Naive thymus-derived CD4-positive, alpha-beta T cell (primary cell): ENCODE data around the gene COMP. TPM values are rescaled to one million over a fixed set of nuclear protein-coding genes. Genes with fewer than 3 reads are reported as not detected.

Experiments used
- ATAC-seq: fragments of 150-1000 bp; cut with Tn5 transposase; 2 replicates; pipeline ENCODE4 v1.10.0; 2021; ENCODE audit warnings: mild to moderate bottlenecking, moderate library complexity
- CTCF ChIA-PET: fragments of 350-600 bp; sonication (Branson Sonifier 250); formaldehyde crosslinking; loops from one replicate; lab custom pipeline; 2021; ENCODE audit warnings: antibody characterized with exemption; lab: Charles Lee
- POLR2A ChIA-PET: fragments of 350-600 bp; sonication (Branson Sonifier 250); formaldehyde crosslinking; loops from one replicate; lab custom pipeline; 2021; ENCODE audit warnings: antibody characterized with exemption, inconsistent platforms; lab: Charles Lee
- DNase-seq, 9 donors: peaks; one replicate each; pipeline versions ENCODE4 v3.0.0 to v3.0.0-alpha.2; 2020 to 2022; ENCODE audit warnings: mixed read lengths in 1 of 9
- H3K27ac ChIP-seq: one replicate; pipeline ENCODE4 v1.7.0; 2013; ENCODE audit warnings: mild to moderate bottlenecking, low read depth, low read length, moderate library complexity
- H3K27me3 ChIP-seq, 2 donors: one replicate each; pipeline ENCODE4 v1.7.0; 2013; ENCODE audit warnings: low read length in 2 of 2, mild to moderate bottlenecking in 2 of 2, moderate library complexity in 2 of 2; ENCODE audit not compliant: control insufficient read depth in 2 of 2, insufficient read depth in 2 of 2
- H3K36me3 ChIP-seq, 3 experiments: 1 replicate in 2 of 3; 2 replicates in 1 of 3; pipeline ENCODE4 v1.7.0; 2013; ENCODE audit warnings: low read length in 3 of 3, mild to moderate bottlenecking in 3 of 3, moderate library complexity in 1 of 3; ENCODE audit not compliant: insufficient read depth in 3 of 3, control insufficient read depth in 2 of 3
- H3K4me1 ChIP-seq, 2 donors: one replicate each; pipeline ENCODE4 v1.7.0; 2013; ENCODE audit warnings: low read length in 2 of 2, mild to moderate bottlenecking in 2 of 2, moderate library complexity in 1 of 2; ENCODE audit not compliant: control insufficient read depth in 2 of 2, insufficient read depth in 2 of 2
- H3K4me3 ChIP-seq: 2 replicates; pipeline ENCODE4 v1.7.0; 2013; ENCODE audit warnings: mild to moderate bottlenecking, low read length
- H3K9me3 ChIP-seq, 3 experiments: 1 replicate in 2 of 3; 2 replicates in 1 of 3; pipeline ENCODE4 v1.7.0; 2013; ENCODE audit warnings: low read length in 3 of 3; ENCODE audit not compliant: control insufficient read depth in 2 of 3
- H3K27ac Mint-ChIP-seq, 9 donors: one replicate each; pipeline ENCODE4 v1.8.0; 2020 to 2022; ENCODE audit warnings: mixed read lengths in 9 of 9, mild to moderate bottlenecking in 8 of 9, moderate library complexity in 5 of 9, inconsistent platforms in 2 of 9
- H3K27me3 Mint-ChIP-seq, 5 donors: one replicate each; pipeline ENCODE4 v1.8.0; 2021 to 2022; ENCODE audit warnings: mixed read lengths in 5 of 5, mild to moderate bottlenecking in 1 of 5
- H3K36me3 Mint-ChIP-seq, 5 donors: one replicate each; pipeline ENCODE4 v1.8.0; 2020 to 2022; ENCODE audit warnings: mixed read lengths in 5 of 5, mild to moderate bottlenecking in 3 of 5, inconsistent platforms in 1 of 5
- H3K4me1 Mint-ChIP-seq, 7 donors: one replicate each; pipeline ENCODE4 v1.8.0; 2020 to 2022; ENCODE audit warnings: mixed read lengths in 7 of 7, mild to moderate bottlenecking in 3 of 7, inconsistent platforms in 1 of 7
- H3K4me3 Mint-ChIP-seq, 10 donors: one replicate each; pipeline ENCODE4 v1.8.0; 2020 to 2022; ENCODE audit warnings: mild to moderate bottlenecking in 10 of 10, mixed read lengths in 10 of 10, moderate library complexity in 6 of 10, inconsistent platforms in 2 of 10
- H3K9me3 Mint-ChIP-seq, 11 donors: one replicate each; pipeline ENCODE4 v1.8.0; 2020 to 2022; ENCODE audit warnings: mixed read lengths in 11 of 11, mild to moderate bottlenecking in 4 of 11, inconsistent platforms in 1 of 11, moderate library complexity in 1 of 11
- intact Hi-C, 2 donors: fragments of 100-400 bp; cut with micrococcal nuclease; formaldehyde crosslinking; loops; one replicate each; pipeline ENCODE4 v1.15.1; 2023
- polyA plus RNA-seq, 2 donors: library from polyadenylated mRNA; unstranded; fragments of 300-500 nt; fragmentation: Illumina TruSeq; gene quantifications; one replicate each; pipeline ENCODE4 v1.2.3, GENCODE V29; 2021
- total RNA-seq, 6 experiments: library from RNA in 5 of 6; stranded (reverse) in 5 of 6; gene quantifications; 1 replicate in 5 of 6; 2 replicates in 1 of 6; pipeline ENCODE4 v1.2.3 and lab custom pipeline; 2021 to 2026

The COMP gene
- total and polyA plus RNA-seq, 7 experiments from 2014 or later, result not detected

- peaks cover 45 to 56% (median 50%) of the 10 kb centered on the region in 7 donors for H3K4me1 Mint-ChIP-seq
- H3K27me3 Mint-ChIP-seq, result peaks cover 0 to 8% (median 0%) of the 10 kb centered on the region in 5 donors
- H3K4me1 ChIP-seq, result peaks cover 28 to 31% of the 10 kb centered on the region in 2 donors
Observed at GRCh38 chr19:18833141-18833476, 42.0 kb upstream of the COMP start.

DNA sequence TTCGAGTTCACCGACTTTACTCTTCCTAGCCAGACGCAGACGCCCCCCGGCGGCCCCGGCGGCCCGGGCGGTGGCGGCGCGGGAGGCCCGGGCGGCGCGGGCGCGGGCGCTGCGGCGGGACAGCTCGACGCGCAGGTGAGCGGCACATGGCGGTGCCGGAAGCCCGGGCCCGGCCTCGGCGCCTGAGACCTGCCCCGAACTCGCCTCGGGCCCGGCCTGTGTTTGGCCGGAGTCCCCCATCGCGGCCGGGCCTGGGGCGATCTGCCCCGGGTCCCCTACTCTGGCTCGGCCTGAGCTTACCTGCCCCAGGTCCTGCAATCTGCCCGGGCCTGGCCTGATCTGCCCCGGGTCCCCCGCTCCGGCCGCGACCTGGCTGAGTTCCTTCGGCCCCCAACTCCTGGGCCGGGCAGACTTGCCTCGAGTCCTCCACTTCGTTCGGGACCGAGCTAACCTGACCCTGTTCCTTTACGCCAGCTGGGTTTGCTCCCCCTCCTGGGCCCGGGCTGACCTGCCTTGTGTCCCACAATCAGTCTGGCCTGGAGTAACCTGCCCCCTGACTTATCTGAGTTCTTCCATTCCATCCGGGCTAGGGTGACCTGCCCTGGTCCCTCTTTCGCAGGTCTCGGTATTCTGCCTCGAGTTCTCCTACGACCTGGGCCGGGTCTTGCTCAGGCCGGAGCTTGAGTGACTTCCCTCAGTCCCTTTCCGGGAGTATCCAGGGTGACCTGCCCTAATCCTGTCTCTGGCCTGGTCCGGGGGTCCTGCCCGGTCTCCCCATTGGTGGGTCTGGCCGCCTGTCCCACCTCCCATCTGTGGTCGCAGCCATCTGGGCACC is 41.4 kb upstream of the COMP start:
- Histone ChIP-seq H3K4me1 (peaks cover 23 to 26% of the 10 kb centered on the region in 2 donors), H3K27me3 (no peaks in the 10 kb centered on the region), H3K4me3 (peak overlapping the region; percentile 95), H3K36me3 (peaks cover 0 to 31% (median 0%) of the 10 kb centered on the region in 3 experiments), H3K27ac (peak overlapping the region; percentile 90), H3K9me3 (no peaks in the 10 kb centered on the region)
- peaks cover 0 to 7% (median 0%) of the 10 kb centered on the region in 11 donors for H3K9me3 Mint-ChIP-seq
- DNase-seq, result peak in 1 of 9 donors; percentile 50
- POLR2A ChIA-PET, result interaction anchor here (0.8 to 3.3 kb wide), 10 partner anchors 9 to 313 kb away, joined by 3 to 15 read pairs (median 4); partner anchors contain the start of genes COPE, CRTC1, DDX49 and ELL
- H3K4me1 Mint-ChIP-seq, result peaks cover 39 to 50% (median 44%) of the 10 kb centered on the region in 7 donors
- H3K27me3 Mint-ChIP-seq, result peaks cover 0 to 13% (median 3%) of the 10 kb centered on the region in 5 donors
- H3K4me3 Mint-ChIP-seq, result peak overlapping the region; percentile 89 to 97 (median 92)
- peaks cover 0 to 22% (median 18%) of the 10 kb centered on the region in 5 donors for H3K36me3 Mint-ChIP-seq
- intact Hi-C loops, result loop anchor here (5.0 to 10.0 kb wide), 4 partner anchors 48 to 415 kb away; partner anchors contain the start of genes REX1BD (in 1 of the 2) and SSBP4 (in 1 of the 2)
- ATAC-seq, result peak; percentile 56
- CTCF ChIA-PET, result interaction anchor here (1.1 to 1.7 kb wide), 6 partner anchors 9 to 312 kb away, joined by 3 to 5 read pairs (median 4); partner anchors contain the start of gene UBA52
- H3K27ac Mint-ChIP-seq, result peak overlapping the region; percentile 83 to 96 (median 90)

More at GRCh38 chr19:18833141-18833476, 42.0 kb upstream of the COMP start:
- H3K27ac Mint-ChIP-seq, result peak overlapping the region; percentile 83 to 96 (median 90)
- H3K9me3 ChIP-seq, result no peaks in the 10 kb centered on the region
- H3K9me3 Mint-ChIP-seq, result peaks cover 0 to 5% (median 0%) of the 10 kb centered on the region in 11 donors
- ChIA-PET CTCF (interaction anchor here (1.5 to 1.6 kb wide), 2 partner anchors 262 to 313 kb away, joined by 3 to 4 read pairs; partner anchors contain the start of gene UBA52), POLR2A (interaction anchor here (1.0 to 3.3 kb wide), 5 partner anchors 14 to 289 kb away, joined by 3 to 15 read pairs (median 4); partner anchors contain the start of genes COPE, DDX49, FKBP8 and REX1BD)
- peak overlapping the region; percentile 90 for H3K27ac ChIP-seq
- peaks cover 0 to 37% (median 0%) of the 10 kb centered on the region in 3 experiments for H3K36me3 ChIP-seq
- peak overlapping the region; percentile 89 to 97 (median 92) for H3K4me3 Mint-ChIP-seq
- intact Hi-C loops, result loop anchor here (5.0 to 10.0 kb wide), 4 partner anchors 48 to 416 kb away; partner anchors contain the start of genes REX1BD (in 1 of the 2) and SSBP4 (in 1 of the 2)
- H3K27me3 ChIP-seq, result no peaks in the 10 kb centered on the region
- H3K36me3 Mint-ChIP-seq, result peaks cover 0 to 26% (median 18%) of the 10 kb centered on the region in 5 donors
- no peak for ATAC-seq
- H3K4me3 ChIP-seq, result peak overlapping the region; percentile 77
- DNase-seq, result no peak

GRCh38 chr19:18831524-18832305 is 40.6 kb upstream of the COMP start, which contains the start of gene UPF1:
Gene UPF1 (plus strand): TSS chr19:18831959. CDS start chr19:18832210, 251 bp downstream.
- Mint-ChIP-seq H3K27ac (peak within 1 kb of the TSS; percentile 83 to 96 (median 90)), H3K36me3 (peaks cover 0 to 21% (median 18%) of the 10 kb centered on the region in 5 donors), H3K27me3 (peaks cover 0 to 18% (median 6%) of the 10 kb centered on the region in 5 donors), H3K4me3 (peak within 1 kb of the TSS; percentile 89 to 97 (median 92)), H3K4me1 (peaks cover 36 to 42% (median 39%) of the 10 kb centered on the region in 7 donors), H3K9me3 (peaks cover 0 to 11% (median 2%) of the 10 kb centered on the region in 11 donors)
- ChIA-PET CTCF (interaction anchor here (1.1 to 1.7 kb wide), 5 partner anchors 10 to 260 kb away, joined by 3 to 5 read pairs (median 3); partner anchors contain the start of gene UBA52), POLR2A (interaction anchor here (0.8 to 3.3 kb wide), 14 partner anchors 10 to 413 kb away, joined by 3 to 15 read pairs (median 4); partner anchors contain the start of genes COPE, CRTC1, DDX49 and ELL)
- intact Hi-C loops, result loop anchor here (1.0 to 10.0 kb wide), 9 partner anchors 47 to 414 kb away; partner anchors contain the start of genes COPE (in 2 of the 2), CRTC1 (in 2 of the 2), DDX49 (in 2 of the 2) and ELL (in 1 of the 2)
- peaks cover 0 to 27% (median 0%) of the 10 kb centered on the region in 3 experiments for H3K36me3 ChIP-seq
- ATAC-seq, result peak; percentile 93
- H3K4me3 ChIP-seq, result peak within 1 kb of the TSS; percentile 95
- H3K4me1 ChIP-seq, result peaks cover 17 to 23% of the 10 kb centered on the region in 2 donors
- H3K27ac ChIP-seq, result peak within 1 kb of the TSS; percentile 90
- H3K27me3 ChIP-seq, result no peaks in the 10 kb centered on the region
- peak; percentile 92 to 99 (median 96) for DNase-seq
- peaks cover 0 to 6% (median 0%) of the 10 kb centered on the region in 3 experiments for H3K9me3 ChIP-seq

GRCh38 chr19:18830488-18830887 is 39.4 kb upstream of the COMP start:
- H3K4me1 Mint-ChIP-seq, result peaks cover 25 to 29% (median 27%) of the 10 kb centered on the region in 7 donors
- ATAC-seq (no peak), DNase-seq (no peak)
- H3K4me3 ChIP-seq, result no peak overlapping the region
- peak overlapping the region in 2 of 9 donors; percentile 8 to 67 for H3K27ac Mint-ChIP-seq
- H3K27ac ChIP-seq, result no peak overlapping the region
- peak overlapping the region; percentile 32 to 97 (median 56) for H3K4me3 Mint-ChIP-seq
- H3K9me3 Mint-ChIP-seq, result peaks cover 0 to 12% (median 2%) of the 10 kb centered on the region in 11 donors
- H3K36me3 Mint-ChIP-seq, result peaks cover 0 to 16% (median 12%) of the 10 kb centered on the region in 5 donors
- peaks cover 0 to 21% (median 0%) of the 10 kb centered on the region in 3 experiments for H3K36me3 ChIP-seq
- ChIA-PET POLR2A (interaction anchor here (2.0 to 3.3 kb wide), 2 partner anchors 148 to 242 kb away, joined by 9 to 15 read pairs; partner anchors contain the start of genes CRTC1 and REX1BD), CTCF (interaction anchor here (2.5 kb wide), 1 partner anchor 17 kb away, joined by 6 read pairs; no protein-coding TSS in a partner anchor)
- H3K27me3 Mint-ChIP-seq, result peaks cover 0 to 24% (median 6%) of the 10 kb centered on the region in 5 donors
- no peaks in the 10 kb centered on the region for H3K27me3 ChIP-seq
- H3K4me1 ChIP-seq, result peaks cover 13 to 17% of the 10 kb centered on the region in 2 donors
- H3K9me3 ChIP-seq, result peaks cover 0 to 7% (median 0%) of the 10 kb centered on the region in 3 experiments
- intact Hi-C loops, result loop anchor here (5.0 to 10.0 kb wide), 4 partner anchors 46 to 413 kb away; partner anchors contain the start of genes REX1BD (in 1 of the 2) and SSBP4 (in 1 of the 2)

- ATAC-seq, result no peak
- CTCF ChIA-PET, result interaction anchor here (2.5 kb wide), 1 partner anchor 18 kb away, joined by 6 read pairs; no protein-coding TSS in a partner anchor
- no peak for DNase-seq
Observed at GRCh38 chr19:18828786-18829185, 37.7 kb upstream of the COMP start.

More at GRCh38 chr19:18828786-18829185, 37.7 kb upstream of the COMP start:
- peaks cover 0 to 7% (median 0%) of the 10 kb centered on the region in 5 donors for H3K36me3 Mint-ChIP-seq
- peaks cover 0 to 28% (median 6%) of the 10 kb centered on the region in 5 donors for H3K27me3 Mint-ChIP-seq
- POLR2A ChIA-PET, result interaction anchor here (0.6 to 1.1 kb wide), 3 partner anchors 177 to 297 kb away, joined by 3 to 4 read pairs (median 4); no protein-coding TSS in a partner anchor
- peaks cover 0 to 4% (median 0%) of the 10 kb centered on the region in 3 experiments for H3K36me3 ChIP-seq
- no peak overlapping the region for H3K4me3 ChIP-seq
- peaks cover 9 to 12% (median 10%) of the 10 kb centered on the region in 7 donors for H3K4me1 Mint-ChIP-seq
- no peaks in the 10 kb centered on the region for H3K27me3 ChIP-seq
- H3K4me1 ChIP-seq, result peaks cover 3% of the 10 kb centered on the region in 2 donors
- H3K9me3 ChIP-seq, result peaks cover 0 to 7% (median 0%) of the 10 kb centered on the region in 3 experiments
- H3K4me3 Mint-ChIP-seq, result no peak overlapping the region
- no peak overlapping the region for H3K27ac ChIP-seq
- intact Hi-C loops, result no loop called here
- H3K9me3 Mint-ChIP-seq, result peaks cover 0 to 12% (median 2%) of the 10 kb centered on the region in 11 donors
- no peak overlapping the region for H3K27ac Mint-ChIP-seq
